ENCODE measurements around the gene MCF2. TPM values are rescaled to one million over a fixed set of nuclear protein-coding genes. Genes with fewer than 3 reads are reported as not detected.

The MCF2 gene
- total RNA-seq, 1 experiment from 2014 or later: 0.15 TPM

DNA sequence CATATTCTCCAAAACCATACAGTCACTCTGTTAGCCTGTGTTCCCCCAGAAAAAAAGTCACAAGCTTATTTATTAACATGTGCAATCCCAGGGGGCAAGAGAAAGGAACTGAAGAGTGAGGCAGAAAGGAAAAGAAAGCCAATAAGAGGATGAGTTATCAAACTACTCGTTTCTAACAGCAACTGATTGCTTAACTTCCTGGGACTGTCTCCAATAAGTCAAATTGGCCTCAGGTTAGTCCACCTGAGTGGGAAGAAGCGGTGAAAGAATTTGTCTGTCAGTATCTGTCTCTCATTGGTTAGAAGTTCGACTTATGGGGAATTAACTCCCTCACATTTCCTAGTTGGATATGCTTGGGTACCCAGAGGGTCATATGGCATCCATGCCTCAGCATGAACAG is 163.4 kb downstream of the MCF2 start:
- H3K79me2 ChIP-seq (ENCODE audit: insufficient read depth, low read length): no peaks in the 10 kb centered on the region
- no TSS peak for BruUV-seq (replicated peaks)
- no peak overlapping the region for H3K4me2 ChIP-seq (ENCODE audit: low read length)
- ChIA-PET RAD21 (ENCODE audit: low non-redundant PET in 1 of 2, low total read pairs in 2 of 2, uncharacterized antibody in 2 of 2, unreplicated experiment in 2 of 2) (no interaction called here), CTCF (no interaction called here), POLR2A (no interaction called here)
- TF ChIP-seq, protein P1, sequence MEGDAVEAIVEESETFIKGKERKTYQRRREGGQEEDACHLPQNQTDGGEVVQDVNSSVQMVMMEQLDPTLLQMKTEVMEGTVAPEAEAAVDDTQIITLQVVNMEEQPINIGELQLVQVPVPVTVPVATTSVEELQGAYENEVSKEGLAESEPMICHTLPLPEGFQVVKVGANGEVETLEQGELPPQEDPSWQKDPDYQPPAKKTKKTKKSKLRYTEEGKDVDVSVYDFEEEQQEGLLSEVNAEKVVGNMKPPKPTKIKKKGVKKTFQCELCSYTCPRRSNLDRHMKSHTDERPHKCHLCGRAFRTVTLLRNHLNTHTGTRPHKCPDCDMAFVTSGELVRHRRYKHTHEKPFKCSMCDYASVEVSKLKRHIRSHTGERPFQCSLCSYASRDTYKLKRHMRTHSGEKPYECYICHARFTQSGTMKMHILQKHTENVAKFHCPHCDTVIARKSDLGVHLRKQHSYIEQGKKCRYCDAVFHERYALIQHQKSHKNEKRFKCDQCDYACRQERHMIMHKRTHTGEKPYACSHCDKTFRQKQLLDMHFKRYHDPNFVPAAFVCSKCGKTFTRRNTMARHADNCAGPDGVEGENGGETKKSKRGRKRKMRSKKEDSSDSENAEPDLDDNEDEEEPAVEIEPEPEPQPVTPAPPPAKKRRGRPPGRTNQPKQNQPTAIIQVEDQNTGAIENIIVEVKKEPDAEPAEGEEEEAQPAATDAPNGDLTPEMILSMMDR (IDR thresholded peaks at IDR 0.05 in 2 of 3, conservative IDR thresholded peaks at IDR 0.05 in 1 of 3; ENCODE audit: borderline replicate concordance in 1 of 3, insufficient read depth in 1 of 3, low read depth in 2 of 3, low read length in 2 of 3): no peak
- TF ChIP-seq ZNF274 (IDR thresholded peaks at IDR 0.05; ENCODE audit: low read depth, low read length): no peak
- no peak for TF ChIP-seq EGR1 (IDR thresholded peaks at IDR 0.05; ENCODE audit: low read depth)
- no peak for TF ChIP-seq ZFX (IDR thresholded peaks at IDR 0.05)
- TF ChIP-seq, protein P2, sequence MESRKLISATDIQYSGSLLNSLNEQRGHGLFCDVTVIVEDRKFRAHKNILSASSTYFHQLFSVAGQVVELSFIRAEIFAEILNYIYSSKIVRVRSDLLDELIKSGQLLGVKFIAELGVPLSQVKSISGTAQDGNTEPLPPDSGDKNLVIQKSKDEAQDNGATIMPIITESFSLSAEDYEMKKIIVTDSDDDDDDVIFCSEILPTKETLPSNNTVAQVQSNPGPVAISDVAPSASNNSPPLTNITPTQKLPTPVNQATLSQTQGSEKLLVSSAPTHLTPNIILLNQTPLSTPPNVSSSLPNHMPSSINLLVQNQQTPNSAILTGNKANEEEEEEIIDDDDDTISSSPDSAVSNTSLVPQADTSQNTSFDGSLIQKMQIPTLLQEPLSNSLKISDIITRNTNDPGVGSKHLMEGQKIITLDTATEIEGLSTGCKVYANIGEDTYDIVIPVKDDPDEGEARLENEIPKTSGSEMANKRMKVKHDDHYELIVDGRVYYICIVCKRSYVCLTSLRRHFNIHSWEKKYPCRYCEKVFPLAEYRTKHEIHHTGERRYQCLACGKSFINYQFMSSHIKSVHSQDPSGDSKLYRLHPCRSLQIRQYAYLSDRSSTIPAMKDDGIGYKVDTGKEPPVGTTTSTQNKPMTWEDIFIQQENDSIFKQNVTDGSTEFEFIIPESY (IDR thresholded peaks at IDR 0.05; ENCODE audit: extremely low read depth, insufficient replicate concordance, low read length): no peak
- TF ChIP-seq, protein P3, sequence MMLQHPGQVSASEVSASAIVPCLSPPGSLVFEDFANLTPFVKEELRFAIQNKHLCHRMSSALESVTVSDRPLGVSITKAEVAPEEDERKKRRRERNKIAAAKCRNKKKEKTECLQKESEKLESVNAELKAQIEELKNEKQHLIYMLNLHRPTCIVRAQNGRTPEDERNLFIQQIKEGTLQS (IDR thresholded peaks at IDR 0.05): no peak
- no peak for TF ChIP-seq POLR2A (IDR thresholded peaks at IDR 0.05; ENCODE audit: borderline replicate concordance, extremely low read depth, insufficient read depth, insufficient read length)
- no peak for TF ChIP-seq EZH2 (IDR thresholded peaks at IDR 0.05)
- no peak for TF ChIP-seq CEBPB (IDR thresholded peaks at IDR 0.05; ENCODE audit: low read depth)
- no peak for TF ChIP-seq EZH2phosphoT487 (IDR thresholded peaks at IDR 0.05; ENCODE audit: borderline replicate concordance)
- TF ChIP-seq SP1 (IDR thresholded peaks at IDR 0.05; ENCODE audit: low read depth): no peak
- TF ChIP-seq YY1 (IDR thresholded peaks at IDR 0.05; ENCODE audit: extremely low read depth, insufficient replicate concordance, low read depth, low read length): no peak
- intact Hi-C loops (cut with micrococcal nuclease): no loop called here
- H4K20me1 ChIP-seq (ENCODE audit: insufficient read depth): no peaks in the 10 kb centered on the region
- H3K9me3 ChIP-seq (ENCODE audit: control insufficient read depth in 1 of 2, insufficient read depth in 1 of 2, low read depth in 1 of 2, low read length in 2 of 2): no peaks in the 10 kb centered on the region
- no peak overlapping the region for H2AFZ ChIP-seq (ENCODE audit: low read depth, low read length, poor library complexity, severe bottlenecking)
- H3K9ac ChIP-seq (ENCODE audit: low read length): no peak overlapping the region
- H3K27me3 ChIP-seq (ENCODE audit: insufficient read depth, low read length): no peaks in the 10 kb centered on the region
- H3K27ac ChIP-seq (ENCODE audit: low read depth, low read length): no peak overlapping the region
- H3K9me2 ChIP-seq (ENCODE audit: insufficient read depth): no peaks in the 10 kb centered on the region
- no peak for DNase-seq (ENCODE audit: low read depth, low spot score)
- H3K4me1 ChIP-seq (ENCODE audit: control insufficient read depth in 1 of 2, insufficient read depth in 2 of 2, low read length in 2 of 2): no peaks in the 10 kb centered on the region
- no peak overlapping the region for H3K4me3 ChIP-seq (replicated peaks in 1 of 2; ENCODE audit: low read depth in 1 of 2, low read length in 2 of 2)
- no peaks in the 10 kb centered on the region for H3K36me3 ChIP-seq (ENCODE audit: control insufficient read depth in 1 of 2, insufficient read depth in 2 of 2, low read length in 2 of 2)
- no peak for ATAC-seq

Measured in HCT116 (cell line).